Adrenal gland (tissue), 12 donors: ENCODE measurements around the gene SEMA3F. TPM values are rescaled to one million over a fixed set of nuclear protein-coding genes. Genes with fewer than 3 reads are reported as not detected.
A peak's percentile ranks its signal among the peaks of the same experiment; 100 is the strongest.

Experiments
- DNase-seq, 7 donors: peaks; one replicate each; pipeline ENCODE4 v3.0.0-alpha.2; 2019 to 2020
- H3K27ac ChIP-seq, 5 donors: fragments of 200-600 bp; sonication (generic) in 4 of 5; 1 replicate in 3 of 5; 2 replicates in 2 of 5; pipeline versions ENCODE4 v1.5.1 to v1.8.0; 2016 to 2020; ENCODE audit warnings: mild to moderate bottlenecking in 1 of 5
- H3K27me3 ChIP-seq: fragments of 200-600 bp; 2 replicates; pipeline ENCODE4 v1.8.0; 2021
- H3K36me3 ChIP-seq, 2 donors: fragments of 200-600 bp; replicated peaks in 1 of 2; 1 replicate in 1 of 2; 2 replicates in 1 of 2; pipeline versions ENCODE4 v1.5.1 to v1.8.0; 2018 to 2022
- H3K4me1 ChIP-seq, 2 donors: fragments of 200-600 bp; replicated peaks in 1 of 2; 1 replicate in 1 of 2; 2 replicates in 1 of 2; pipeline versions ENCODE4 v1.5.1 to v1.8.0; 2018 to 2021
- H3K4me3 ChIP-seq, 4 donors: fragments of 200-600 bp; sonication (generic) in 3 of 4; one replicate each; pipeline ENCODE4 v1.5.1; 2016 to 2018
- H3K9me3 ChIP-seq, 3 donors: fragments of 200-600 bp; sonication (generic) in 1 of 3; replicated peaks in 1 of 3; 1 replicate in 2 of 3; 2 replicates in 1 of 3; pipeline versions ENCODE4 v1.5.1 to v1.8.0; 2016 to 2021
- POLR2A ChIP-seq, 2 donors: fragments of 450-650 bp; IDR thresholded peaks; one replicate each; pipeline ENCODE4 v1.6.1; 2017; ENCODE audit warnings: antibody characterized with exemption in 2 of 2, mild to moderate bottlenecking in 2 of 2, moderate library complexity in 1 of 2
- WGBS, 4 donors: extraction: QIAGEN DNeasy Blood & Tissue Kit in 2 of 4; methylation state at CpG; one replicate each; pipeline versions ENCODE4 v1.1.5 to v1.1.7; 2013 to 2017; 5-methylcytosine and 5-hydroxymethylcytosine counted together
- intact Hi-C, 2 donors: fragments of 100-400 bp; cut with DNase I; formaldehyde crosslinking; loops; one replicate each; pipeline versions ENCODE4 v1.14.1 to v1.15.0; 2022 to 2023
- polyA plus RNA-seq, 3 donors: library from polyadenylated mRNA; stranded (reverse); fragments of 200-250 nt in 2 of 3; fragments of 350-450 nt in 1 of 3; fragmentation: Illumina TruSeq in 1 of 3; extraction: RNeasy Lipid Tissue Mini Kit (QIAGEN cat#74804) in 1 of 3; gene quantifications; one replicate each; pipeline ENCODE4 v1.2.3, GENCODE V29; 2013 to 2014
- total RNA-seq, 9 donors: library from RNA; depleted of rRNA in 4 of 9; stranded (reverse); fragments of >200 nt in 4 of 9; fragments of 120-200 nt in 1 of 9; fragmentation: NEBNext Ultra II Directional in 1 of 9; extraction: Animal tissue kit (Norgen Biotek cat#: 25700) in 1 of 9; gene quantifications; one replicate each; pipeline versions ENCODE4 v1.1.0 to v1.2.4, GENCODE V29; 2013 to 2023
- TF ChIP-seq, protein P1 (sequence below), 6 experiments: fragments of 450-650 bp in 4 of 6; fragments of 200-600 bp in 2 of 6; sonication (generic) in 1 of 6; IDR thresholded peaks; 1 replicate in 5 of 6; 2 replicates in 1 of 6; pipeline versions ENCODE4 v1.5.1 to v1.8.0; 2016 to 2021; ENCODE audit warnings: antibody characterized with exemption in 6 of 6, mild to moderate bottlenecking in 2 of 6, moderate library complexity in 1 of 6
- donor health status: healthy with polysubstance abuse.
- donor health status: Bipolar disorder and iron deficiency.
- donor health status: DM: yes; HTN: yes; CAD: no.
- donor health status: DM: no; HTN: no; CAD: no.
- donor health status: DM: no; HTN: no; CAD: no.
- donor health status: DM: yes; HTN: yes; CAD: no.

SEMA3F gene
- total and polyA plus RNA-seq, 12 donors, result 1.6 to 21.1 (median 13.6) TPM

DNA sequence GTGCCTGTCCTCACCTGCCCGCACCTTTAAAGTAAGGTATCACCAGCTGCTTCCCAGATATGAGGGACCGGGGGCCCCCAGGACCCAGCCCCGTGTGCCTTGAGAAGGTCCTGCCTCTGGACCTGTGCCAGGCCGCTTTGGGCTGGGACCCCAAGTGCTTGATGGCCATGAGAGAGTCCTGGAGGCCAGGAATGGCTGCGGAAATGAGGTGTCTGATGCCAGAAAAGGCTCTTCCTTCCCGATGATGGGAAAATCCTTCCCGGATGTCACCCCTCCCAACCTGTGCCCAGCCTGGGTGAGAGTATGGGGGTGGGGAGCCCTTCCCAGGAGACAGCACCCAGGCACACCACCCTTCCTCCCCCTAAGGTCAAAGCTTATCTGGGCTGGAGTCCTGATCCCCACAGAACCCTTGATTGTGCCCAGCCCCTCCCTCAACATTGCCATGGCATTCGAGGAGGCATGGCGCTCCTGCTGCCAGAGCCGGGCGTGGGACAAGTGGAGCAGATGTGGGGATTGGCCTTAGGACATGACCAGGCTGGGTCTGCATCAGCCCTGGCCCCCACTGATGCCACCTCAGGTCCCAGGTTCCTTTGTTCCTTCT lies 14.2 kb downstream of the SEMA3F start:
- intact Hi-C loops, result no loop called here
- Histone ChIP-seq H3K36me3 (no peaks in the 10 kb centered on the region), H3K9me3 (no peaks in the 10 kb centered on the region), H3K27ac (peak overlapping the region in 2 of 5 donors; percentile 38 to 67), H3K4me3 (no peak overlapping the region), H3K4me1 (peaks cover 10 to 17% of the 10 kb centered on the region in 2 donors), H3K27me3 (no peaks in the 10 kb centered on the region)
- 75 to 92% (median 79%) methylated on average over 5 to 11 of the region's 11 CpGs for WGBS, 4 donors
- no peak for TF ChIP-seq POLR2A (IDR thresholded peaks at IDR 0.05)
- TF ChIP-seq, protein P1, sequence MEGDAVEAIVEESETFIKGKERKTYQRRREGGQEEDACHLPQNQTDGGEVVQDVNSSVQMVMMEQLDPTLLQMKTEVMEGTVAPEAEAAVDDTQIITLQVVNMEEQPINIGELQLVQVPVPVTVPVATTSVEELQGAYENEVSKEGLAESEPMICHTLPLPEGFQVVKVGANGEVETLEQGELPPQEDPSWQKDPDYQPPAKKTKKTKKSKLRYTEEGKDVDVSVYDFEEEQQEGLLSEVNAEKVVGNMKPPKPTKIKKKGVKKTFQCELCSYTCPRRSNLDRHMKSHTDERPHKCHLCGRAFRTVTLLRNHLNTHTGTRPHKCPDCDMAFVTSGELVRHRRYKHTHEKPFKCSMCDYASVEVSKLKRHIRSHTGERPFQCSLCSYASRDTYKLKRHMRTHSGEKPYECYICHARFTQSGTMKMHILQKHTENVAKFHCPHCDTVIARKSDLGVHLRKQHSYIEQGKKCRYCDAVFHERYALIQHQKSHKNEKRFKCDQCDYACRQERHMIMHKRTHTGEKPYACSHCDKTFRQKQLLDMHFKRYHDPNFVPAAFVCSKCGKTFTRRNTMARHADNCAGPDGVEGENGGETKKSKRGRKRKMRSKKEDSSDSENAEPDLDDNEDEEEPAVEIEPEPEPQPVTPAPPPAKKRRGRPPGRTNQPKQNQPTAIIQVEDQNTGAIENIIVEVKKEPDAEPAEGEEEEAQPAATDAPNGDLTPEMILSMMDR (IDR thresholded peaks at IDR 0.05), result no peak
- DNase-seq, result no peak

DNA sequence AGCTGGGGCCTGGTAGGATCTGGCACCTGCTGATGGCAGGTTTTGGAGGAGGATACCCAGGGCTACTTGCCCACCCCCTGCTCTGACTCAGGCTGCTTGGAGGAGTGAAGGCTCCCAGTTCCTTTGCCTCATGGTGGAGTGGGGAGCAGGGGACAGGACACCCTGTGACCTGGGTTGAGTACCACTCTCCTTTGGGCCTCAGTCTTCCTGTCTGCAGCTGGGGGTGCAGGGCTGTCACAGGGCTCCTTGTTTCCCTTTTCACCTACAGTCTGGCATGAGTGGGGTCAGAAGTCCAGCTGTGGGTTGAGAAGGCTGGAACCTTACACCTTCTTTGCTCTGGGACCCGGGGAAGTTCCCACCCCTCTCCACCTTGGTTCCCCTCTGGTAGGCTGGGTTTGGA lies 14.7 kb downstream of the SEMA3F start:
- Histone ChIP-seq H3K27ac (peak overlapping the region in 2 of 5 donors; percentile 38 to 67), H3K9me3 (no peaks in the 10 kb centered on the region), H3K4me3 (no peak overlapping the region), H3K36me3 (no peaks in the 10 kb centered on the region), H3K4me1 (peaks cover 7 to 14% of the 10 kb centered on the region in 2 donors), H3K27me3 (no peaks in the 10 kb centered on the region)
- no peak for DNase-seq
- 71 to 100% (median 92%) methylated on average over 1 of the region's 1 CpG for WGBS, 4 donors
- TF ChIP-seq POLR2A (IDR thresholded peaks at IDR 0.05), result no peak
- TF ChIP-seq, protein P1 (IDR thresholded peaks at IDR 0.05), result no peak
- intact Hi-C loops, result no loop called here

GRCh38 chr3:50170689-50171088 lies 15.6 kb downstream of the SEMA3F start:
- DNase-seq, result peak in 6 of 7 donors; percentile 57 to 79 (median 66)
- WGBS, 4 donors, result 50 to 80% (median 66%) methylated on average over 7 to 10 of the region's 10 CpGs

DNA sequence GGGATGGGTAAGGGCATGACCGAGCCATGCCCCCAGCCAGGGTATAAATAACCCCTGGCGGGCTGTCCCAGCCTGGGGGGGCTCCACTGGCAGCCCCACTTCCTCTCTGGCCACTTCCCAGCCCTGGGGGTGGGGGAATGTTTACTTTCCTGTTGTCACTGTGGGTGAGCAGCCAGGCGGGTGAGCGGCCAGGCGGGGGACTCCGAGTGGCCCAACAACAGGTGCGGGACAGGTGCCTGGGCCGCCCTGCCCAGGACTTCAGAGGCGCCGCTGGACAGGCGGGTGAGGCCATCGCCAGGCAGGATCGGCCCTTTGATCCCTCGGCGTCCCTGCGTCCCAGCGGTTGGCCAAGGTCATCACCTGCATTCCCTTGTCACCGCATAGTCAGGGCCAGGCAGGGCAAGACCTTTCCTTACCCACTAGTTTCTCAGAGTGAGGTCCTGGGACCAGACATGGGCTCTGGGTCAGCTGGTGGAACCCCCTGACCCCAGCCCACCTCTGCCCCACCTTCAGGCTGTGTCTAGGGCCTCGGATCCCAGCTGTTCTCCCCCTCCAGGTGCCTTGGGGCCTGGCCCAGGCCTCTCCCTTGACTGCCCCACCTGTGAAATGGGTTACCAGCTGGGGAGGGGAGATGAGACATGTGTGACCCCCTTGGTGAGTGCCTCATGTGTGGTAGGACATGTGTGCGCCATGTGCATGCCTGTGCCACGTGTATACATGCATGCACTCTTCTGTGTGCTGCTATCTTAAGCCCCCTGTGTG lies 16.6 kb downstream of the SEMA3F start:
- H3K27me3 ChIP-seq, result no peaks in the 10 kb centered on the region
- 54 to 68% (median 59%) methylated on average over 7 to 21 of the region's 21 CpGs for WGBS, 4 donors
- DNase-seq, result peak in 2 of 7 donors; percentile 32 to 50
- peak overlapping the region in 2 of 5 donors; percentile 38 to 61 for H3K27ac ChIP-seq
- intact Hi-C loops, result no loop called here
- no peaks in the 10 kb centered on the region for H3K9me3 ChIP-seq
- no peaks in the 10 kb centered on the region for H3K36me3 ChIP-seq
- TF ChIP-seq, protein P1 (IDR thresholded peaks at IDR 0.05), result no peak
- no peak for TF ChIP-seq POLR2A (IDR thresholded peaks at IDR 0.05)
- H3K4me1 ChIP-seq, result peaks cover 0 to 5% of the 10 kb centered on the region in 2 donors
- H3K4me3 ChIP-seq, result no peak overlapping the region

More at GRCh38 chr3:50170689-50171088, 15.6 kb downstream of the SEMA3F start:
- no peak for TF ChIP-seq POLR2A (IDR thresholded peaks at IDR 0.05)
- TF ChIP-seq, protein P1 (IDR thresholded peaks at IDR 0.05), result no peak
- H3K27ac ChIP-seq, result peak overlapping the region in 2 of 5 donors; percentile 38 to 67
- H3K4me3 ChIP-seq, result no peak overlapping the region
- no peaks in the 10 kb centered on the region for H3K27me3 ChIP-seq
- H3K36me3 ChIP-seq, result no peaks in the 10 kb centered on the region
- intact Hi-C loops, result no loop called here
- H3K9me3 ChIP-seq, result no peaks in the 10 kb centered on the region
- H3K4me1 ChIP-seq, result peaks cover 0 to 6% of the 10 kb centered on the region in 2 donors
